IMR-90 (cell line): ENCODE results near the gene CSDE1.

ENCODE experiments used
- MAFK ChIP-seq: IDR thresholded peaks from 2 replicates; pipeline ENCODE4 v1.6.1; 2012; ENCODE audit warnings: low read depth, low read length, improper control_type of control experiment
- POLR2A ChIP-seq: IDR thresholded peaks from 2 replicates; pipeline ENCODE4 v1.6.1; 2012; ENCODE audit warnings: mild to moderate bottlenecking, low read depth, low read length
- RAD21 ChIP-seq: IDR thresholded peaks from 2 replicates; pipeline ENCODE4 v1.6.1; 2012; ENCODE audit warnings: low read length, improper control_type of control experiment
- SMC3 ChIP-seq: fragments of 150-350 bp; IDR thresholded peaks from 2 replicates; pipeline ENCODE4 v1.6.1; 2016; ENCODE audit warnings: low read depth, mild to moderate bottlenecking, antibody characterized with exemption, low read length, moderate library complexity
- TF ChIP-seq, protein P1 (sequence below): conservative IDR thresholded peaks from 2 replicates; pipeline ENCODE4 v1.5.1; 2012; ENCODE audit warnings: mild to moderate bottlenecking, low read depth, low read length, improper control_type of control experiment
- TF ChIP-seq, protein P2 (sequence below): fragments of 150-350 bp; IDR thresholded peaks from 2 replicates; pipeline ENCODE4 v1.6.1; 2016; ENCODE audit warnings: low read depth, mild to moderate bottlenecking, low read length, moderate library complexity, borderline replicate concordance
- TF ChIP-seq, protein P3 (sequence below): fragments of 150-350 bp; IDR thresholded peaks from 2 replicates; pipeline ENCODE4 v1.6.1; 2017; ENCODE audit warnings: mild to moderate bottlenecking, antibody characterized with exemption, low read length, low read depth

DNA sequence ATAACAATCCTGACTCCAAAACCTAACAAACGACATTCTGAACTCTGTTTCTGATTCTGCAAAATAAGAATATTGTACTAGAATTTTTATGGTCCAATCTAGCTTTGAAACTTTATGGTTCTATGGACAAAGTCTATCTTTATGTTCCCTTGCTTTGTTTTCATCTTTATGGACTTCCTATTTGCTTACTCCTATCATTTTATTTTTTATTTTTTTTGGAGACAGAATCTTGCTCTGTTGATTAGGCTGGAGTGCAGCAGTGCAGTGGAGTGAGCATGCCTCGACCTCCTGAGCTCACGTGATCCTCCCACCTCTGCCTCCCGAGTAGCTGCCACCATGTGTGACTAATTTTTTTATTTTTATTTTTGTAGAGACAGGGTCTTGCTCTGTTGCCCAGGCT, 44.8 kb downstream of the CSDE1 start:
- TF ChIP-seq, protein P1, sequence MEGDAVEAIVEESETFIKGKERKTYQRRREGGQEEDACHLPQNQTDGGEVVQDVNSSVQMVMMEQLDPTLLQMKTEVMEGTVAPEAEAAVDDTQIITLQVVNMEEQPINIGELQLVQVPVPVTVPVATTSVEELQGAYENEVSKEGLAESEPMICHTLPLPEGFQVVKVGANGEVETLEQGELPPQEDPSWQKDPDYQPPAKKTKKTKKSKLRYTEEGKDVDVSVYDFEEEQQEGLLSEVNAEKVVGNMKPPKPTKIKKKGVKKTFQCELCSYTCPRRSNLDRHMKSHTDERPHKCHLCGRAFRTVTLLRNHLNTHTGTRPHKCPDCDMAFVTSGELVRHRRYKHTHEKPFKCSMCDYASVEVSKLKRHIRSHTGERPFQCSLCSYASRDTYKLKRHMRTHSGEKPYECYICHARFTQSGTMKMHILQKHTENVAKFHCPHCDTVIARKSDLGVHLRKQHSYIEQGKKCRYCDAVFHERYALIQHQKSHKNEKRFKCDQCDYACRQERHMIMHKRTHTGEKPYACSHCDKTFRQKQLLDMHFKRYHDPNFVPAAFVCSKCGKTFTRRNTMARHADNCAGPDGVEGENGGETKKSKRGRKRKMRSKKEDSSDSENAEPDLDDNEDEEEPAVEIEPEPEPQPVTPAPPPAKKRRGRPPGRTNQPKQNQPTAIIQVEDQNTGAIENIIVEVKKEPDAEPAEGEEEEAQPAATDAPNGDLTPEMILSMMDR, result no peak
- TF ChIP-seq POLR2A, result no peak
- TF ChIP-seq, protein P2, sequence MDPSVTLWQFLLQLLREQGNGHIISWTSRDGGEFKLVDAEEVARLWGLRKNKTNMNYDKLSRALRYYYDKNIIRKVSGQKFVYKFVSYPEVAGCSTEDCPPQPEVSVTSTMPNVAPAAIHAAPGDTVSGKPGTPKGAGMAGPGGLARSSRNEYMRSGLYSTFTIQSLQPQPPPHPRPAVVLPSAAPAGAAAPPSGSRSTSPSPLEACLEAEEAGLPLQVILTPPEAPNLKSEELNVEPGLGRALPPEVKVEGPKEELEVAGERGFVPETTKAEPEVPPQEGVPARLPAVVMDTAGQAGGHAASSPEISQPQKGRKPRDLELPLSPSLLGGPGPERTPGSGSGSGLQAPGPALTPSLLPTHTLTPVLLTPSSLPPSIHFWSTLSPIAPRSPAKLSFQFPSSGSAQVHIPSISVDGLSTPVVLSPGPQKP, result no peak
- TF ChIP-seq RAD21, result no peak
- TF ChIP-seq, protein P3, sequence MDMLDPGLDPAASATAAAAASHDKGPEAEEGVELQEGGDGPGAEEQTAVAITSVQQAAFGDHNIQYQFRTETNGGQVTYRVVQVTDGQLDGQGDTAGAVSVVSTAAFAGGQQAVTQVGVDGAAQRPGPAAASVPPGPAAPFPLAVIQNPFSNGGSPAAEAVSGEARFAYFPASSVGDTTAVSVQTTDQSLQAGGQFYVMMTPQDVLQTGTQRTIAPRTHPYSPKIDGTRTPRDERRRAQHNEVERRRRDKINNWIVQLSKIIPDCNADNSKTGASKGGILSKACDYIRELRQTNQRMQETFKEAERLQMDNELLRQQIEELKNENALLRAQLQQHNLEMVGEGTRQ, result no peak
- TF ChIP-seq SMC3, result no peak
- no peak for TF ChIP-seq MAFK
